HG02970 (cell line): ENCODE data around the gene MYT1.

Experiments
- ATAC-seq: cut with Tn5 transposase; IDR thresholded peaks from one replicate; pipeline ENCODE4 v1.9.1; 2021; ENCODE audit warnings: mild to moderate bottlenecking, moderate library complexity, moderate number of reproducible peaks; ENCODE audit not compliant: unreplicated experiment, low FRiP score

Gene MYT1

DNA sequence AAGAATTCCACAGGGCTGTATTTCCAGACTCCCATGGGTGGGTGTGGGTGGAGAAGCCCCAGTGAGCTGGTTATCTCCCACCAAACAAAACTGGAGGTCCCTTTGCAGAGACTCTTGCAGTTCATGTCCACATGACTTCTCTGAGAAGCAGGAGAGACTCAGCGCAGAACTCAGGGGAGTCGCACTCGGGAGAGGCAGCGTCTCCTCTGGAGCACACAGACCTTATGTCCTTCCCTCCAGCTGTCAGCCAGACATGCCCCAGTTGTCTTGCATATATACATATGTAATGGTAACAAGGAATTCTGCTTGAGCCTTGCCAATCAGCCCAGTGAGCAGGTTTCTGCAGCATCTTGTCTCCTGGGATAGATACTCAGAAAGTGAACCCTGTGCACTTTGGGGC, 23.8 kb downstream of the MYT1 start:
- ATAC-seq, result no peak

DNA sequence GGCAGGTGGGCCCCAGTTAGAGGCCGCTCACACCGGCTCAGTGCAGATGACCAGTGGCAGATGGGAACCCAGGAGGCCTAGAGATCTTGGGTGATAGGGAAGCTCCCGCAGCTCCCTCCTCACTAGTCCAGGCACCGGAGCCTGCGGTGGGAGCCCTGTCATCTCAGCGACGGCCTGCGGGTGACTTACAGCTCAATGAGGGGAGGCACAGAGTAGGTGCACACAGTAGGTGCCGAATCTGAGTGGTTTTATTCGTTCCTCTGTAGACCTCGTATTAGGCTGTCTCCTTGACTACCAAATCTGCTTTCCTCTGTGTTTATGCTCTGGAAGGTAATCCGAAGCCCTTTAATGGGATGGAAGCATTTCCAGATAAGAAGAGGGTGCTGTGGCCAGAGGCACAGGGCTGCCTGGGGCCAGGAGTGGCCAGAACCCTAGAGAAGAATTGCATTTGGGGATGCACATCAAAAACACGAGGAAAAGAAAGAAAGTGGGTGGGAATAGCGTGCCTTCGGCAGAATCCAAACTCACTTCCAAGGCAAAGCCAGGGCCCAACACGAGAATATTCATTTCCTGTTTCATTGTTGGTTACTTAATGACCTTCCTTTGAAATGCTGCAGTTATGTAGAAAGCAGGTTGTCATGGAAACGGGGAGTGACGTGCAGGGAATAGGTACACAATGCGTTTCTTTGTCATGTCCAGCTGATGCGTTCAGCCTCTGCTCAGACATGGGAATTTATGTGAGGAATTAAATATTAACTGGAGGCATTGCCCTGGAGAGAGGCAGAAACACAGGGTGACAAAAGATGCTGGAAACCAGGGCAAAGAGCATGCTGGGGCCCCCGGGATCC, 24.7 kb downstream of the MYT1 start:
- no peak for ATAC-seq

DNA sequence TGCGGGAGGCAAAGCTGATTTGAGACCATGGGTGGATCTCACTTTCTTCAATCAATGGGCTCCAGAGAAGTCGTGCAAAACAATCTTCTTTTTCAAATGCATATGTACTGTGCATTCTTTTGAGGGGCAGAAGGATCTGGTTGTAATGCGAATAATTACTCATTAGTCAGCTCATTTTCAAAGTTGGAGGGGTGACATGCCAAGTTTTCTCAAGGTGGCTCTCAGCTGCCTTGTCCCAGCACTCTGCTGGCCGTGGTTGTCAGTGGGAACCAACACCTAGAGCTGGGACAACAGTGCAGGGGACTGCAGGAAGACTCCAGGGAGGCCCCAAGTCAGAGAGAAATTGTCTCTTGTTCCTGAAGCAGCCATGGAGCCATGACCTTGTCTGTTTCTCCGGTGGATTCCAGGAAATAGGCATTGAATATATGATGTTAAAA, 25.3 kb downstream of the MYT1 start:
- no peak for ATAC-seq

DNA sequence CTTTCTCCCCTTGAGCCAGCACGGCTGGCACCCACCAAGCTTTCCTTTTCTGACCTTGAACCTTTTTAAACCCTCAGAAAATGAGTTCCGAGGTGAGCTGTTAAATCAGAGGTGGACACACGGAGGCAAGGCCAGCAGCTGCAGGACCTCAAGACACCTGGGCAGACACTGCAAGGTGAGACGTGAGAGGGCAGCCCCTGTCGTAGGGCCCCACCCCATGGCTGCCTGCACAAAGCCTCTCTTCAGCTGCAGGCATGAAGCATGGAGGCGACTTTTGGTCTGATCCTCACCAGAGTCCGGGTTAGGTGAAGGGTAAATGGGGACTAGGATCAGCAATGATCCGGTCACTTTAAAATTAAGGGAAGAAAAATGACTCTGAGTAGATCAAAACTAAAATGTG, 25.7 kb downstream of the MYT1 start:
- no peak for ATAC-seq

DNA sequence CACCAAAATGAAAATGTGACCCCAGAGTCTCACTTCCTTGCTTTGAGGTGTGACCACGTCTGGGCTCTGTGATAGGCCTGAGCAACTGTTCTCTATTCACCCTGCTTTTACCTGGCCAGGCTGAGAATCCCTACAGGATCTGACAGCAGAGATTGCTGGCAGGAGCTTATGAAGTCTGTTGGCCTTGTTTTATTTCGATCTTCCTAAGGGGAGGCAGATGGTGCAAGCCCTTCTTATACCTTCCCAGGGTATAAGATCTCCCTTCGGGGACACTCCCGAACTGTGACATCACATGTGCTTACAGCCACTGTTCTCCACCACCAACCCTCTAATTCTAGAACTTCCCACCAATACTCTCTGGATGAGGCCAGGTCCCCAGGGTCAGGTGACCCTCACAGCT, 26.8 kb downstream of the MYT1 start:
- ATAC-seq, result no peak

DNA sequence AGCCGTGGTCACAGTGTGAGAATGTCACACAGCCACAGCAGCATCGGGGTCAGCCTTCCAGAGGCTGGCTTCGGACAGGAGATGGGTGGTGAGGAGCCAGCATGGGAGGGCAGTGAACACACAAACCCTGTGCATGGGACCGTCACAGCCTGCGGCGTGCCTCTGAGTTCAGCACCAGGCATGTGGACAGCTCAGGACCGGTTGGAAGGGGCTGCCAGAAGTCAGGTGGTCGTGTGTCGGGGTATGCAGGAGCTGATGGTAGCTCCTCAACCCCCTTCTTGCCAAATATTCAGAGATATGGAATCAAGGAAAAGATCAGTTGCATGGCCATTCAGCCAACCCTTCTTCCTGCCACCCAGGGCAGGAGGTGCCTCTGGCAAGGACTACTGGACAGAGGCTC, 28.2 kb downstream of the MYT1 start:
- no peak for ATAC-seq

DNA sequence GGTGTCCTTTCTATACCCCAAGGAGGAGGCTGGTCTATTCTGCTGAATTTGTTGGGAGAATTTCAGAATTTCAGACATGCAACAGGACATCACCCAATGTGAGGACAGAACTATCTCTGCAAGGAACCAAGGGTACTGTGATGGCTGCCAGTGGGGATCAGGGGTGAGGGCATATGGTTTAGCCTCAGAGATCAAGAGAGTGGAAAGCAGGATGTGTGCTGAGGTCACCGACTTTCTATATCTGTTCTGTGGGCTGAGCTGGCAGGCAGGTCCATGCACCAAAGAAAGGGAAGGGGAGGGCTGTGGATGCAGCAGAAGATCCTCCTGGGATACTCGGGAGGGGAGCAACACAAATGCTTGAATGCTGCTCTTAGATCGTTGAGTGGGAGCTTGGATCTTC, 28.8 kb downstream of the MYT1 start:
- no peak for ATAC-seq

DNA sequence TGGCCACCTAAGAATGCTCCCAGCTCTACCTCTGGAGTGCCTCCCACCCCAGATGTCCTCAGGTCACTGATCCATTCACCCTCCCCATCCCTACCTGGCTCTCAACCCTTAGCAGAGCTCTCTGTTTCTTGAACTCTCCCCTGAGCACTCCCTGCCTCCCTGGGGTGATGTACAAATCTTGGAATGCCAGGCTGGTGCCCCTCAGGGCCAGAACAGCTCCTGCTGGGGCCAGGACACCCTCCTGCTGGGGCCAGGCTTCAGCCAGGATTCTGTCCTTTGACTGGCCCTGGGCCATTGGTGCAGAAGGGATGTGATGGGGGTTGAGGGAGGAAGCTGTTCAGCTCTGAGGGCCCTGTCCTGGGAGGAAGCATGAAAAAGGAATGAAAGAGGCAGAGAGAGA, 30.0 kb downstream of the MYT1 start:
- no peak for ATAC-seq

DNA sequence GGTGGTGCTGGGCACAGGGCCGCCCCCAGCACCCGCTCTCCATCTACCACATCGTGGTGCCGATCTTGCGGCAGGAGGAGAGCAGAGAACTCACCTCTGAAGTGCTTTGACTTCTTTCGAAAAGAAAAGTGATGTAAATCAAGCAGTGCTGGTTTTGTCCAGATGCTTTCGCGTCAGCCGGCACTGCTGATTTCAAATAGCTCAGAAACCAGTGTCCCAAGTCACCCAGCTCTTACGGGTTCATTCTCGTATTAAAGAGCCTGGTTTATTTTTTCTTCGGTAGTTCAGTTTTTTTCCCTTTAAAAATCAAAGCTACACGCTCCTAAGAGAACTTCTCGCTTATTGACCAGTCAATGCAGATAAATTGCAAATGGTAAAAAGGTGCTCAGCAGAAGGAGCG, 32.1 kb downstream of the MYT1 start:
- no peak for ATAC-seq

DNA sequence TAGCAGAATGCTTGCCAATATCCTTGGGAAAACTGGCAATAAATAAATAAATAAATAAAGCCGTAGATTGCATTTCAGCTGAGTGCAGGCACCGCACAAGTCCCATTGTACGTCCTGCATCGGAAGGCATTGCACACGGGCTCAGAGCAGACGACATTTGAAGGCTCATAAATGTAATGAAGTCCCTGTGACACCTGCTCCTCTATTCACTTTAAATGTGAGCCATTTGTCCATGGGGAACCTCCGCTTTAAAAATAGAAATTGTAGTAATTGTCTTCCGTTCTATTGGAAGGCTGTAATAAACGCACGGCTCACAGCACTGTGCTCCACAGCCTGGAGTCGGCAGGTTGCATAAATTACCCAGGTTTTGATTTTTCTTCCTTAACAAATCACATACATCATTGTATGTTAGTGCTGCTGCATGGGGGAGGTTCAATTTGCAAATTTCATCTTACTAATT, 32.6 kb downstream of the MYT1 start:
- no peak for ATAC-seq

DNA sequence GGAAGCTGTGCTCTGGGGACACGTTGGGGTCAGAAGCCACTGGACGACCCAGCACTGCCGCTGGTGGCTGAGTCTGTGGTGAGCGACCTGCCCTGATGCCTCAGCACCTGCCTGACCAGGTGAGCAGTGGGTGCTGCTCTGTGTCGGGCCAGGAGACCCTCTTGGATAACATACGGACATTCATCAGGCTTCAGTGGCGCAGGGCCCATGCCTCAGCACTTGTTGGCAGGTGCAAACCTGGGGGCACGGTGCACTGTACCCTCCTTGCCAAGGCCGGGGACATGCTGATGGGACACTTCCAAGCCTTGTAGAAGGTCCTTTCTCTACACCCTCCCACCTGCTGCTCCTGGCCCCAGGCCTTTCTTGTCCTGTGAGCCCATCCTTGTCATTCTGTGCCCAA, 34.1 kb downstream of the MYT1 start:
- no peak for ATAC-seq

DNA sequence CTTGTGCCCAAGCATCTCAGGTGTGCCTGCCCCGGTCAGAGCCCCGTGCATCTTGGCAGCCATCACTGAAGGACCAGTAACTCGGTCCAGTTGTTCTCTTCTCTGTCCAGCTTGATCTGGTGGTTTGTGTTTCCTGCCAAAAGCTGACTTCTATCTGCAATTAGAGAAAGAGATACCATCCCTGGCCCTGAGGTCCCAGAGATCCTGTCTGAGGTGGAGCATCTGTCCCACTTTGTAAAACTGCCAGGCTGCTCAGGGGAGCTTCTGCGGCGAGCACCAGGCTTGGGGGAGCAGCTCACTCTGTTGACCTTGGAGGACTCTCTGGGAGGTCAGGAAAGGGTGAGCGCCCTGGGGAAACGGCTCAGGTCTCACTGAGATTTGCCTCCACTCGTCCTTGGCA, 35.1 kb downstream of the MYT1 start:
- ATAC-seq, result no peak

DNA sequence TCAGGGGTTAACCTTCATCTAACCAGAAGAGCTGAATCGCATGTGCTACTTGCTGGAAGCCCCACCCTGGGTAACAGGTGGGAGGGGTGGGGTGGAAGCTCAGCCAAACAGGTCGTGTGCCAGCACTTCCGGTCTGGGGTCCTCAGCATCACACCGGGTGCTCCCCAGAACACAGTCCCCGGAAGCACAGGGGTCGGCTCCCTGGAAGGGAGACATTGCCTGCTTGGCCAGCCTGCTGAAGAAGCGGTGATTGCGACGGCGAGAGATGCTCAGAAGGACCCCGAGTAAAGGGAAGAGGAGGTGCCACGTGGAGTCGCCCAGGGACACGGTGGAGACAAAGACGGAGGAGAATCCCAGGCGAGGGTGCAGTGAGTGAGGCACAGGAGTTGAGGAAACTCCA, 36.5 kb downstream of the MYT1 start:
- no peak for ATAC-seq

DNA sequence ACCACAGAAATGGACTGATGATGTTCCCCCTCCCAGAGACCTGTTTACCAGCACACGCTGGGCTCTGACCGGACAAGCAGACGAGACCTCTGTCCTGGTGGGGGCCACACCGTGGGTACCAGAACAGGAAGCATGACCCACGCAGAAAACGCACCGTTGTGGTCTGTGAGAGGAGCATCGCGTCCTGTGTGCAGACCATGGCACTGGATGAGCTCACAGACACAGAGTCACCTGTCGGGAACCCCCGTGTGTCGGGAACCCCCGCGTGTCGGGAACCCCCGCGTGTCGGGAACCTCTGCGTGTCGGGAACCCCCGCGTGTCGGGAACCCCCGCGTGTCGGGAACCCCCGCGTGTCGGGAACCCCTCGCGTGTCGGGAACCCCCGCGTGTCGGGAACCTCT, 37.4 kb downstream of the MYT1 start:
- ATAC-seq, result no peak

DNA sequence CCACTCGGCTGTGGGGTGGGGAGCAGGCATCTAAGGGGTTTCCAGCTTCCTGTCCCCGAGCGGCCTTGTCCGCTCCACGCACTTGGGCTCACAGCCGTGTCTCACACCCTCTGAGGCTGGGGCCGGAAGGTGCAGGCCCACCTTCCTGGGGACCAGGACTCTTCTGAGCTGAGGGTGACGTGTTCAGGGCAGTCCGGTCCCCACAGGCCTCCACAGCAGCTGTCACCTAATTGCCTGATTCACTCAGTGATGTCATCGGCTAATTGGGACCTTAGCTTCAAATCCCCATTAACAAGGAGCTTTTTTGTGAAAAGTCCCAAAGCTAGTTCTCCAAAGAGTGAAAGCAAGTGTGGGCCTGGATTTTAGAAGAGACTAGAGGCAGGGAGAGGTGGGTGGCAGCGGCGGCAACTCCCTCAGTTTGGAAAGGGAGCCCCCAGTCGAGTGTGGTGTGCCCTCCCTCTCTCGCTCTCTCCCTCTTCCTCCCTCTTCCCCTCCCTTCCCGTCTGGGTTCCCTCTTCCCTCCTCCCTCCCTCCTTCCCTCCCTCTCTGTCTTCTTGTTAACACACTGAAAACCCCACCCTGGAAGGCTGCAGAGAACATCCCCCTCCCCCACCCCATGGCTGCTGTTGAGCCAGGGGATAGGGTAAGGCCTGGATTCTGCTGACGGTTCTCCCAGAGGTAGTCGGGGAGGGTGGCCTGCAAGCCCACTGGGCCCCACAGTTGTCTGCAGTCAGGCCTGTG, 39.0 kb downstream of the MYT1 start:
- ATAC-seq, result no peak

DNA sequence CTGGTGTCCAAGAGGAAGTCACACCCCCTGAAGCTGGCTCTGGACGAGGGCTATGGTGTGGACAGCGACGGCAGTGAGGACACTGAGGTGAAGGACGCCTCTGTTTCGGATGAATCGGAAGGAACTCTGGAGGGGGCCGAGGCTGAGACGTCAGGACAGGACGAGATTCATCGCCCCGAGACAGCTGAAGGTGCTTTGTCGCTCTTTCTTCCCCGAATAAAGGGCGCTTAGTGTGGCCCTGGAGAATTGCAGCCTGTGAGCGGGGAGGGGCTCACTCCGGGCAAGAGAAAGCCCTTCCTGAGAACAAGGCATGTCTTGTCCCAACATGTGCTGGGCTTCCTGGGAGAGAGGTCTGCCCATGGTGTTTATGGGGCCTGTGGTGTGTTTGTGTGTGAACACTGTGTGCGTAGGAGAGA, 41.4 kb downstream of the MYT1 start:
- ATAC-seq, result no peak

DNA sequence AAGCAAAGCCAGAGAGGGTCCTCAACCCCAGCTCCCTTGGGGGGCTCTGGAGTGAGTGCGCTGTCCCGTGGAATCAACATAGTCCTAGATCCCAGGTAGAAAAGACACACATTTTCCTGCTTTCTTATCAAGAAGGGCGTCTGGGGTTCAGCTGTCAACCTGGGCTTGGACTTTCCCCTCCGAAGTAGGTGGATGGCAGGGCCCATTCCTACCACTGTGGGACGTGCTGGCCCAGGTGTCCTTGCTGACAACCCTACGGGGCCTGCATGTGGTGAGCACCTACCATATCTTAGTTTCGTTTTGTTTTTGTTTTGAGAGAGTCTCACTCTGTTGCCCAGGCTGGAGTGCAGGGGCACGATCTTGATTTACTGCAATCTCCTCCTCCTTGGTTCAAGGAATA, 42.4 kb downstream of the MYT1 start:
- no peak for ATAC-seq

DNA sequence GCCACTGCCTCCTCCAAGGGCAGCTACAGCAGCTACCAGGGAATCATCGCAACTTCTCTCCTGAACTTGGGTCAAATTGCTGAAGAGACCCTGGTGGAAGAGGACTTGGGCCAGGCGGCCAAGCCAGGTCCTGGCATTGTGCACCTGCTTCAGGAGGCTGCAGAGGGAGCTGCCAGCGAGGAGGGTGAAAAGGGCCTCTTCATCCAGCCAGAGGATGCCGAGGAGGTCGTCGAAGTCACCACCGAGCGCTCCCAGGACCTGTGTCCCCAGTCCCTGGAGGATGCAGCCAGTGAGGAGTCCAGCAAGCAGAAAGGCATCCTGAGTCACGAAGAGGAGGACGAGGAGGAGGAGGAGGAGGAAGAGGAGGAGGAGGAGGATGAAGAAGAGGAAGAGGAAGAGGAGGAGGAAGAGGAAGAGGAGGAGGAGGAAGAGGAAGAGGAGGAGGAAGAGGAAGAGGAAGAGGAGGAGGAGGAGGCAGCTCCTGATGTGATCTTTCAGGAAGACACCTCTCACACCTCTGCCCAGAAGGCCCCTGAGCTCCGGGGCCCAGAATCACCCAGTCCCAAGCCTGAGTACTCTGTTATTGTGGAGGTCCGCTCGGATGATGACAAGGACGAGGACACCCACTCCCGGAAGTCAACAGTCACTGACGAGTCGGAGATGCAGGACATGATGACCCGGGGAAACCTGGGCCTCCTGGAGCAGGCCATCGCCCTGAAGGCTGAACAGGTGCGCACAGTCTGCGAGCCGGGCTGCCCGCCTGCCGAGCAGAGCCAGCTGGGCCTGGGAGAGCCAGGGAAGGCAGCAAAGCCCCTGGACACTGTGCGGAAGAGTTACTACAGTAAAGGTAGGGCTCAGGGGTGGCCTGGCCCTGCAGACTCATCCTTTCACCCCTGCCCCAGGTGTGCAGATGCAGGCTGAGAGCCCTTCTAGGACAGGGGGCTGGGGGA, 43.7 kb downstream of the MYT1 start:
- ATAC-seq, result no peak

DNA sequence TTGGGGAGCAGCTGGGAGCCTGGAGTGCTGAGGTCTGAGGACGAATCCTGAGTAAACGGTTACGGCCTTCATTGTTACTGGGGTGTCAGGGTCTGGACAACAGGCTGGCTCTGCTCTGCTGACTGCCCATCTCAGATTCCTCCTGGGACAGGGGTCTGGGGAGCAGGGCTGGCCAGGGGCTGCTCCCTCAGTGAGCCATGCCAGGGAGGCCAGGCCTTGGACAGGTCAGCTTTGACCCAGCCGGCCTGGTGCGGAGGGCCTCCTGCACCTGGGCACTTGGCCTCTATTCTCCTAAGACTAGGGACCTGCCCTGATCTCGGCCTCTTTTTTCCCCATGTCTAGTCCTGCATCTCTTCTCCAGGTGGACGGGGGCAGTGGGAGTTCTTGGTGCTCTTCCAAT, 44.9 kb downstream of the MYT1 start:
- ATAC-seq, result no peak

DNA sequence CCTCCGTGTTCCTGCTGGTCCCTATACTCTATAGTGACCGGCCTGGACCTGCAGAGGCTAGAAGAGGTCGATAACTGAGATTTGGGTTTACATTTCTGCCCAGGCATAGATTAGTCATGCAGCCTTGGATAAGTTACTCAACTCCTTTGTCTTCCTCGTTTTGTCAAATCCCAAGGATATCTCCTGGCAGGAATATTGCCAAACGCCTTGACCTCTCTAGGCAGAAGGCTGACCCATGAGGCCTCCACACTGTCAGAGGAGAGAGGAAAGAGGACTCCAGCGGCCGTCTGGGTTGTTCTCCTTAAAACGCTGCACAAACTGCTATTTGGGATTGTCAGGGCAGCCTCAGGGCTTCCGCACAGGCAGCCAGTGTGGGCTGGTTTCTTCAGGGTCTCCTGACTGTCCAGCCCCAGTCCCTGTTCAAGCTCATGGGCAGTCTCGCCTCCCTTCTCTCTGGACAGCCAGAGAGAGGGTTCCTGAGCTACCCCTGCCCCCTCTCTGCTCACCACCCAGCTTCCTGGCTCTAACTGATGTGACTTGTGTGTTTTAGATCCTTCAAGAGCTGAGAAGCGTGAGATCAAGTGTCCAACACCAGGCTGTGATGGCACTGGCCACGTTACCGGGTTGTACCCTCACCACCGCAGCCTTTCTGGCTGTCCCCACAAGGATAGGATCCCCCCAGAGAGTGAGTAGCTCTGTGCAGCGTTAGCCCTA, 46.6 kb downstream of the MYT1 start:
- no peak for ATAC-seq
